ENCODE measurements around the gene ANGPTL2.
"Not testable (repeated sequence)": the region's sequence is repeated elsewhere in the genome, so short reads cannot be mapped to it uniquely, and the experiment has no call there.

Gene ANGPTL2, protein sequence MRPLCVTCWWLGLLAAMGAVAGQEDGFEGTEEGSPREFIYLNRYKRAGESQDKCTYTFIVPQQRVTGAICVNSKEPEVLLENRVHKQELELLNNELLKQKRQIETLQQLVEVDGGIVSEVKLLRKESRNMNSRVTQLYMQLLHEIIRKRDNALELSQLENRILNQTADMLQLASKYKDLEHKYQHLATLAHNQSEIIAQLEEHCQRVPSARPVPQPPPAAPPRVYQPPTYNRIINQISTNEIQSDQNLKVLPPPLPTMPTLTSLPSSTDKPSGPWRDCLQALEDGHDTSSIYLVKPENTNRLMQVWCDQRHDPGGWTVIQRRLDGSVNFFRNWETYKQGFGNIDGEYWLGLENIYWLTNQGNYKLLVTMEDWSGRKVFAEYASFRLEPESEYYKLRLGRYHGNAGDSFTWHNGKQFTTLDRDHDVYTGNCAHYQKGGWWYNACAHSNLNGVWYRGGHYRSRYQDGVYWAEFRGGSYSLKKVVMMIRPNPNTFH
- 0 reads per million in 3 donors for total RNA-seq

DNA sequence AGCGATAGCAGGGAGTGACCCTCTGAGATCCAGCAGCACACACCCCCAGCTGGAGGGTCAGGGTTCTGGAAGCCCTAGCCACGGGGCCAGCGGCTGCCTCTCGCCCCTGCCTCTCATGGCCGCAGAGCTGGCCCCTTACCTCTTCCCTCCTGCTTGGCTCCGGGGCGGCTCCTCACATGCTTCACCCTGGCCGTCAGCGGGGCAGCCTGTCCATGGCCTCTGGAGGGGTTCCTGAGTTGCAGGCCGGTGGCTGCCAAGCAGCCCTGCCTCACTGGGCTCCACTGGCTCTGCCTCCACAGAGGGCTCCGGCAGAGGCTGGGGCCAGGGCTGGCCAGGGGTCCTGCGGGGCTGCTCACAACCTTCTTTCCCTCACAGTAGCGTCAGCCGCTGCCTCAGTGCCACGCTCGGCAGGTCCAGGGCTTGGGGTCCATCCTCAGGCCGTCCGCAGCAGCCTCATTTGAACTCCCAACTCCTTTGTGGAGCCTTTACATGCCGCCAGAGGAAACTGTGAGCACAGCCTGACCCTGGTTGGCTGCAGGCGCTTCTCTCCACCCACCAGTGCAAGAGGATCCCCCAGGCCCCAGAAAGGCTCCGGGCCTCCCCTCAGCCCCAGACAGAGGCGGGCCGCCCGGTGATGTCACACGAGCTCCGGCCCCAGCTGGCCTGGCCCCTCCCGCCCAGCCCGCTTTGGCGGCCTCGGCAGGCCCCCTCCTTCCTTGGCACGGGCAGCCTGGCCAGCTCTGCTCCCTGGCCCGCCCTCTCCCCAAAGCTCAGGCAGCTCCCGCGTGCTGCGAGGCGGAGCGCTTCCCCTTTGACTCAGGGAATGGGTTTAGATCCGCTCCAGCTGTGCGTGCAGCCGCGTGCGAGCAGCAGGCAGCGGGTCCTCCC, at the start of gene ANGPTL2:
Gene ANGPTL2, minus strand, starts transcription at position 460 of the 888 bp plus-strand sequence. CDS start 13,904 bp downstream, outside the sequence.
- Histone ChIP-seq H3K9me3 (ENCODE audit: control insufficient read depth, low read length) (no peaks in the 10 kb centered on the region), H3K27me3 (replicated peaks; ENCODE audit: control insufficient read depth, insufficient read depth, low read length, poor library complexity, severe bottlenecking) (peaks cover 3% of the 10 kb centered on the region), H3K27ac (ENCODE audit: insufficient read depth, low read length, poor library complexity, severe bottlenecking) (no peak within 1 kb of the TSS), H3K36me3 (ENCODE audit: control insufficient read depth, insufficient read depth, low read length) (no peaks in the 10 kb centered on the region), H3K4me1 (ENCODE audit: control insufficient read depth, insufficient read depth, low read length, poor library complexity, severe bottlenecking) (peaks cover 4% of the 10 kb centered on the region), H3K4me3 (ENCODE audit: insufficient read depth, low read depth, low read length, poor library complexity, severe bottlenecking) (no peak within 1 kb of the TSS)
- DNase-seq, result no peak

DNA sequence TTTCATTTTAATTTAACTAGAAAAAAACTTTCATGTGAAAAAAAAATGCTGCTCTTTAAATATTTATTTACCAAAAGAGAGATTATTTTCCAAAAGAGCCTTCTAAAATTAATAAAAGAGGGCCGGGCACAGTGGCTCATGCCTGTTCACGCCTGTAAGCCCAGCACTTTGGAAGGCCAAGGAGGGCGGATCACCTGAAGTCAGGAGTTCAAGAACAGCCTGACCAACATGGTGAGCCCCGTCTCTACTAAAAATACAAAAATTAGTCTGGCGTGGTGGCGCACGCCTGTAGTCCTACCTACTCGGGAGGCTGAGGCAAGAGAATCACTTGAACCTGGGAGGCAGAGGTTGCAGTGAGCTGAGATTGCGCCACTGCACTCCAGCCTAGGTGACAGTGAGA, 48.9 kb upstream of the ANGPTL2 start:
- not testable (repeated sequence) for DNase-seq; H3K36me3 ChIP-seq (ENCODE audit: control insufficient read depth, insufficient read depth, low read length)

DNA sequence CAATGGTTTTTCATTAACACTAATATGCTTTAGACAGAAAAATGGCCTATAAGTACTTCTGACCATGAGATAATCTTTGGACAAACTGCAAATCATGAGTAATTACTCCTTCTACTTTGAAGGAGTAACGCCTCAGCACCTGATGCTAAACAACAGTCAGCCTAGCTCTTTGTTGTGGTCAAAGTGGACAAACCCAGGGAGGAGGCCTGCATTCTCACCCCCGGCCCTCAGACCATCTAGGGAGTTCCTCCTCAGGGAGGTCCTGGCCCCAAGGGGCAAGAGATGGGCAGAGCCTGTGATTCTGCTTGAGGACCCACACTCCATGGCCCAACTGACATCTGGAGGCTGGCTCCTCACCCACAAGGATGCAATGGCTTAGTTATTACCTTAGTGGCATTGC, 48.2 kb upstream of the ANGPTL2 start:
- Histone ChIP-seq H3K4me3 (ENCODE audit: insufficient read depth, low read depth, low read length, poor library complexity, severe bottlenecking) (no peak overlapping the region), H3K27ac (ENCODE audit: insufficient read depth, low read length, poor library complexity, severe bottlenecking) (no peak overlapping the region), H3K36me3 (ENCODE audit: control insufficient read depth, insufficient read depth, low read length) (no peaks in the 10 kb centered on the region), H3K27me3 (replicated peaks; ENCODE audit: control insufficient read depth, insufficient read depth, low read length, poor library complexity, severe bottlenecking) (no peaks in the 10 kb centered on the region), H3K9me3 (ENCODE audit: control insufficient read depth, low read length) (no peaks in the 10 kb centered on the region), H3K4me1 (ENCODE audit: control insufficient read depth, insufficient read depth, low read length, poor library complexity, severe bottlenecking) (no peaks in the 10 kb centered on the region)
- DNase-seq, result no peak

More for the DNA sequence above, 48.9 kb upstream of the ANGPTL2 start:
- H3K9me3 ChIP-seq (ENCODE audit: control insufficient read depth, low read length); H3K4me3 ChIP-seq (ENCODE audit: insufficient read depth, low read depth, low read length, poor library complexity, severe bottlenecking); H3K27ac ChIP-seq (ENCODE audit: insufficient read depth, low read length, poor library complexity, severe bottlenecking); H3K4me1 ChIP-seq (ENCODE audit: control insufficient read depth, insufficient read depth, low read length, poor library complexity, severe bottlenecking); H3K27me3 ChIP-seq (replicated peaks; ENCODE audit: control insufficient read depth, insufficient read depth, low read length, poor library complexity, severe bottlenecking): not testable (repeated sequence)

DNA sequence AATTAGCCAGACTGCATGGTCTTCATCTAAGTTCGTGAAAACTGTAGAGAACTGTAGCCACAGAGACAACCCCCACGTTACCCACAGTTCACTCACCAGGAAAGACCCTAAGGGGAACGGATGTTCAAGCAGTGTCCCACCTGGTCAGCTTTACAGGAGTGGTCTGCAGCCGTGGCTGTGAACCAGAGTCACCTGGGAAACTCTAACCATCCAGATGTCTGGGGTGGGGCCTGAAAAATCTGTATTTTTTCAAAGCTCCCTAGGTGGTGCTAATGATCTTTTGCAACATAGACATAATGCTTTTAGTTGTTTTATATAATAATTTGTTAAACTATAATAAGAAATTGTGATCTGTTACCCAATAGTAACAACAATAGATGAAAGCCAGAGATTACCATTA, 47.7 kb upstream of the ANGPTL2 start:
- H3K27ac ChIP-seq (ENCODE audit: insufficient read depth, low read length, poor library complexity, severe bottlenecking), result no peak overlapping the region
- no peaks in the 10 kb centered on the region for H3K9me3 ChIP-seq (ENCODE audit: control insufficient read depth, low read length)
- DNase-seq, result no peak
- no peaks in the 10 kb centered on the region for H3K36me3 ChIP-seq (ENCODE audit: control insufficient read depth, insufficient read depth, low read length)
- H3K4me3 ChIP-seq (ENCODE audit: insufficient read depth, low read depth, low read length, poor library complexity, severe bottlenecking), result no peak overlapping the region
- H3K4me1 ChIP-seq (ENCODE audit: control insufficient read depth, insufficient read depth, low read length, poor library complexity, severe bottlenecking), result no peaks in the 10 kb centered on the region
- H3K27me3 ChIP-seq (replicated peaks; ENCODE audit: control insufficient read depth, insufficient read depth, low read length, poor library complexity, severe bottlenecking), result no peaks in the 10 kb centered on the region

DNA sequence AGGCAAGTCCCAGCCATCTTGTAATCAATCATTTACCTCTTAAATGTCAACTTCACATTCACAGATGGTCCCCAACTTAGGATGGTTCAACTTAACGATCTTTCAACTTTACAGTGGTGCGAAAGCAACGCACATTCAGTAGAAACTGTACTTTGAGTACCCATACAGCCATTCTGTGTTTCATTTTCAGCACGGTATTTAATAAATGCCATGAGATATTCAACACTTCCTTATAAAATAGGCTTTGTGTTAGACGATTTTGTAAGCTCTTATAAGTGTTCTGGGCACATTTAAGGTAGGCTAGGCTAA, 47.1 kb upstream of the ANGPTL2 start:
- DNase-seq, result no peak
- Histone ChIP-seq H3K4me1 (ENCODE audit: control insufficient read depth, insufficient read depth, low read length, poor library complexity, severe bottlenecking) (no peaks in the 10 kb centered on the region), H3K9me3 (ENCODE audit: control insufficient read depth, low read length) (no peaks in the 10 kb centered on the region), H3K36me3 (ENCODE audit: control insufficient read depth, insufficient read depth, low read length) (no peaks in the 10 kb centered on the region), H3K4me3 (ENCODE audit: insufficient read depth, low read depth, low read length, poor library complexity, severe bottlenecking) (no peak overlapping the region), H3K27me3 (replicated peaks; ENCODE audit: control insufficient read depth, insufficient read depth, low read length, poor library complexity, severe bottlenecking) (no peaks in the 10 kb centered on the region), H3K27ac (ENCODE audit: insufficient read depth, low read length, poor library complexity, severe bottlenecking) (no peak overlapping the region)

DNA sequence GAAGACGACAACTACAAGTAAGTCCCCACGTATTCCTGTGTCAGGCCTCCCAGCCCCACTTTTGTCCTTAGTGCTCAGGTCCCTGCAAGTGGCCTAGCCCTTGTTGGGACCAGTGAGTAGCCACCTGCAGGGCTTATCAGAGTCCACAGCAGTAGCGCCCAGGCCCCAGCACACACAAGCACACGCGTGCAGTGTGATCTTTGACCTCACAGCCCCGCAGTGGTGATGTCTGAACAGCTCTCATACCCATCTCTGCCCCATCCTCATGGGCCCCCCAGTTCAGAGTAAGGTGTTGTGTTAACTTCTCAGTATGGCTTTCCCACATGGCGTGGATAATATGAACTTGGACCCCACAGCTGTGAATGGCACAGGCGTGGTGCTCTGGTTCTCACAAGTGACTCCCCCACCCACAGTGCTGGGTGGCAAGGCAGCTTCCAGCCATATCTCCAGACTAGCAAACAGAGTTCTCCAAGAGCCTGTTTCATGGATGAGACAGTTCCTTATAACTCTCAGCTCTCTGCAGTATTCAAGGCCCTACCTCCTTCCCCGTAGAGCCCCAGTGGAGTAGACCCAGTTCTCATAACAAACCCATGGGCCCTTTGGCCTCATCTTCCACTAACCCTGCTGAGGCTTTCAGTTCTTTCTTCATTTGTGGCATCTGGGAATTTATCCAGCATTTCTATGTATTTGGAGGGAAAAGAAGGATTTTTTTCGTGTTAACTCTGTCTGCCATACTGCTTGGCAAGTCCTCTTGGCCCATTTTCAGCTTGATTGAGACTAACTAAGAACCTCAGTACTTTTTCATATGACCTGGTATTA, 46.5 kb upstream of the ANGPTL2 start:
- DNase-seq, result no peak
- H3K27ac ChIP-seq (ENCODE audit: insufficient read depth, low read length, poor library complexity, severe bottlenecking), result no peak overlapping the region
- no peaks in the 10 kb centered on the region for H3K9me3 ChIP-seq (ENCODE audit: control insufficient read depth, low read length)
- no peaks in the 10 kb centered on the region for H3K27me3 ChIP-seq (replicated peaks; ENCODE audit: control insufficient read depth, insufficient read depth, low read length, poor library complexity, severe bottlenecking)
- H3K36me3 ChIP-seq (ENCODE audit: control insufficient read depth, insufficient read depth, low read length), result no peaks in the 10 kb centered on the region
- H3K4me3 ChIP-seq (ENCODE audit: insufficient read depth, low read depth, low read length, poor library complexity, severe bottlenecking), result no peak overlapping the region
- H3K4me1 ChIP-seq (ENCODE audit: control insufficient read depth, insufficient read depth, low read length, poor library complexity, severe bottlenecking), result no peaks in the 10 kb centered on the region

DNA sequence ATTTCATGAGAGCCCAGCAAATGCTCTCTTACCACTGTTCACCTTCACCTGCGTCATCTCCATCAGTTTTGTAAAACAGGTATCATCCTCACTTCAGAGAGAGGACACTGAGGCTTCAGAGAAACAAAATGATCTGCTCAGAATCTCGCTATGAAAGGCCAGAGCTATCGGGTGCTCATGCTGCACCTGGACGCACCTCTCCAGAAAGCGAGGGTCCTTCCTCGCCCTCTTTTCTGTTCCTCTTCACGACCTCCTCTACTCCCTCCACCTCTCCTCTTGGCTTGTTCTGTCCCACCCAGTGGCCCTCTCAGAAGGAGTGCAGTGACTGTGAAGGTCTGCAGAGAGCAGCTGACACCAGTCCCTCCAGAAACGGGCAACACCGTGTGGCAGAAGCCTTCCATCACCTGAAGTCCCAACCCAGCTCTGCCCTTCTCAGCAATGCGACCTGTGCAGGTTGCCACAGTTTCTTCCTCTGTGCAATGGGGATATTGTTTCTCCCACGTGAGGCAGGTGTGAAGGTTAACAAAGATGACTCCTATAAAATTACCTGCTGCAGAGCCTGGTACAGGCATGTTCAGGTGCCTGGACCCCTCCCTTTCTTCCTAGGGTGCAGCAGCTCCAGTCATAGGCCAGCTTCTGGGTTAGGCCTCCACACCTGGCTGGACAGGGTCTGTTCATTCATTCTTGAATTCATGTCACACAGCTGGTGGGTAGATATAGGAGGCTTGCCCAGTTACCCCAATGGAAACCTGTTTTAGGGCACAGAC, 45.3 kb upstream of the ANGPTL2 start:
- no peaks in the 10 kb centered on the region for H3K9me3 ChIP-seq (ENCODE audit: control insufficient read depth, low read length)
- no peaks in the 10 kb centered on the region for H3K36me3 ChIP-seq (ENCODE audit: control insufficient read depth, insufficient read depth, low read length)
- no peak for DNase-seq
- H3K4me3 ChIP-seq (ENCODE audit: insufficient read depth, low read depth, low read length, poor library complexity, severe bottlenecking), result no peak overlapping the region
- H3K27me3 ChIP-seq (replicated peaks; ENCODE audit: control insufficient read depth, insufficient read depth, low read length, poor library complexity, severe bottlenecking), result no peaks in the 10 kb centered on the region
- no peak overlapping the region for H3K27ac ChIP-seq (ENCODE audit: insufficient read depth, low read length, poor library complexity, severe bottlenecking)
- peaks cover 4% of the 10 kb centered on the region for H3K4me1 ChIP-seq (ENCODE audit: control insufficient read depth, insufficient read depth, low read length, poor library complexity, severe bottlenecking)

DNA sequence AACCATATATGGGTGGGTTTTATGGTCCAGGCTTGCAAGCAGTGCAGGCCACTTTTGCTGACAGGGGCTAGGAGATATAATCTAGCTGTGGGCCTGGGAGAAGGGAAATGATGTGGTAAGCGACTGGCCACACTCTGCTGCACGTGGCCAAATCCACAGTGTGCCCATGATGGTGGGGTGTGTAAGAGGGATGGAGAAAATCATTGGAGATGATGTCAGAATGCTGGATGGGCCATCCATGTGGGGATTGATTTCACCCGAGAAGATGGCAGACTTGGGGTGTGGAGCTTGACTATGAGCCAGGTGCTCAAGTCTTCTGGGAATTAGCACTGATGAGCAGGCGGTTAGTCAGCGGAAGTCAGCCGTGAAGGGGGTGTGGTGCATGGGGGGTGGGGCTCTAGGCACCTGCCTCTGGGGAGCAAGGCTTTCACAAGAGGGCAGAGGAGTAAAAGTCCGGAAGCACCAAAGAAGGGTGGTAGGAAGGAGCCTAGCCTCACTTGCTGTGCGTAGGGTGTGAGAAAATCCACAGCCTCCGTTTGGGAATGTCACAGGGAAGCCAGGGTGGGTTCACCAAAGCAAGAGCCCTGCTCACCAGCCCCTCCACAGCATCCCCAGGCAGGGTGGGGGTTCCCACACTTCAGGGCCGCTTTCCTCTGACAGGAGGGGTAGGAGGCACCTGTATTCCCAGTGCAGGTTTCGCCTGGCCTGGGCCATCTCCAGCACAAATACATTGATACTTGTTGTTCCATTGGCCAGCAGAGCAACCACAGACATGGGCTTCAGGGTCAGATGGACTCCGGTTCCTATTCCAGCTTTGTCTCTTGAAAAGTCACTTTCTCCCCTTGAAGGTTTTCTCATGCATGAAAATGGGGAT, 44.5 kb upstream of the ANGPTL2 start:
- H3K4me1 ChIP-seq (ENCODE audit: control insufficient read depth, insufficient read depth, low read length, poor library complexity, severe bottlenecking), result peaks cover 6% of the 10 kb centered on the region
- H3K36me3 ChIP-seq (ENCODE audit: control insufficient read depth, insufficient read depth, low read length), result no peaks in the 10 kb centered on the region
- H3K27me3 ChIP-seq (replicated peaks; ENCODE audit: control insufficient read depth, insufficient read depth, low read length, poor library complexity, severe bottlenecking), result no peaks in the 10 kb centered on the region
- no peaks in the 10 kb centered on the region for H3K9me3 ChIP-seq (ENCODE audit: control insufficient read depth, low read length)
- DNase-seq, result no peak
- no peak overlapping the region for H3K27ac ChIP-seq (ENCODE audit: insufficient read depth, low read length, poor library complexity, severe bottlenecking)
- no peak overlapping the region for H3K4me3 ChIP-seq (ENCODE audit: insufficient read depth, low read depth, low read length, poor library complexity, severe bottlenecking)

Measured in effector memory CD4-positive, alpha-beta T cell (primary cell).